Motor neuron (in vitro differentiated cells): Measurements from ENCODE around the gene ST3GAL3. TPM values are rescaled to one million over a fixed set of nuclear protein-coding genes. Genes with fewer than 3 reads are reported as not detected.

Experiments used
- ATAC-seq, 8 experiments: fragments of 200-7000 bp; cut with Tn5 transposase; replicated peaks in 6 of 8; 2 replicates each; pipeline ENCODE4 v1.8.0; 2021; ENCODE audit warnings: mild to moderate bottlenecking in 8 of 8, moderate library complexity in 8 of 8
- H3K27ac ChIP-seq, 2 donors: fragments of 250-450 bp; sonication (Bioruptor Pico); 2 replicates each; pipeline ENCODE4 v1.9.0; 2021; ENCODE audit warnings: antibody characterized with exemption in 2 of 2, mild to moderate bottlenecking in 2 of 2, moderate library complexity in 1 of 2
- H3K4me1 ChIP-seq, 2 donors: fragments of 250-450 bp; sonication (Bioruptor Pico); replicated peaks in 1 of 2; 2 replicates each; pipeline ENCODE4 v1.6.1; 2021; ENCODE audit warnings: antibody characterized with exemption in 2 of 2, mild to moderate bottlenecking in 2 of 2, moderate library complexity in 1 of 2
- H3K4me3 ChIP-seq, 5 donors: fragments of 250-450 bp; sonication (Bioruptor Pico); 2 replicates each; pipeline ENCODE4 v1.9.0; 2021; ENCODE audit warnings: antibody characterized with exemption in 5 of 5, mild to moderate bottlenecking in 5 of 5, moderate library complexity in 4 of 5
- WGBS, 10 experiments: fragments of 450-650 bp; shearing (Covaris generic); methylation state at CpG; one replicate each; pipeline ENCODE4 v1.0.0; 2022; 5-methylcytosine and 5-hydroxymethylcytosine counted together
- in situ Hi-C, 9 experiments: fragments of 400-800 bp; cut with MboI; loops; one replicate each; pipeline ENCODE4 v1.15.0; 2021; ENCODE audit warnings: low sequenced_read_pairs in 9 of 9, low pct_unique_long_range_greater_than_20kb in 2 of 9; ENCODE audit not compliant: unreplicated experiment in 9 of 9
- total RNA-seq, 8 experiments: library from RNA; unstranded; fragments of 300-600 nt; gene quantifications; 2 replicates each; pipeline versions ENCODE4 v1.2.3 to v1.2.4, GENCODE V29; 2022

The ST3GAL3 gene
- total RNA-seq, 8 experiments from 2014 or later, result 11.7 to 30.6 (median 29.0) TPM

- no peak overlapping the region for H3K4me3 ChIP-seq
- ATAC-seq, result peak in 1 of 8 experiments; percentile 40
- in situ Hi-C loops, result no loop called here
Measured at GRCh38 chr1:43957407-43958040, 250.2 kb downstream of the ST3GAL3 start.

GRCh38 chr1:43958351-43959255, 251.3 kb downstream of the ST3GAL3 start:
- H3K27ac ChIP-seq, result peak overlapping the region in 1 of 2 donors; percentile 23
- H3K4me1 ChIP-seq, result peaks cover 9 to 15% of the 10 kb centered on the region in 2 donors
- 75 to 100% (median 92%) methylated on average over 1 to 7 of the region's 9 CpGs; no CpG with 5 or more reads in 1 of the 10 experiments for WGBS, 10 experiments
- in situ Hi-C loops, result no loop called here
- H3K4me3 ChIP-seq, result no peak overlapping the region
- ATAC-seq, result peak in 3 of 8 experiments; percentile 49 to 83 (median 62)

More at GRCh38 chr1:43957407-43958040, 250.2 kb downstream of the ST3GAL3 start:
- peaks cover 20 to 22% of the 10 kb centered on the region in 2 donors for H3K4me1 ChIP-seq
- no peak overlapping the region for H3K27ac ChIP-seq
- 67 to 100% (median 90%) methylated on average over 1 to 6 of the region's 7 CpGs; no CpG with 5 or more reads in 4 of the 10 experiments for WGBS, 10 experiments

DNA sequence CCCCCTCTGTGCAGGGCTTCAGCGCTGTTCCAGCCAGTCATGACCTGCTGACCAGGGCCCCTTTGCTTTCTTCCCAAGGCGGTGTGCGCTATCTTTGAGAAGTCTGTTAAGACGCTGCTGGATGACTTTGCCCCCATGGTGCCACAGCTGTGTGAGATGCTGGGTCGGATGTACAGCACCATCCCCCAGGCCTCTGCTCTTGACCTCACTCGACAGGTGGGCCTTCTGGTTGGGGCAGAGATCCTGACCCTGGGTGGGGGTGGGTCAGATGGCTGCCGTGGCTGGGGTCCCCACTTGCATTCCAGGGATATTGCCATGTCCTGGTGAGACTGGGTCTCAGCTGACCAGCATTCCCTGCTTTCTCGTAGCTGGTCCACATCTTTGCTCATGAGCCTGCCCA, 253.5 kb downstream of the ST3GAL3 start:
- H3K4me1 ChIP-seq, result peaks cover 0 to 2% of the 10 kb centered on the region in 2 donors
- in situ Hi-C loops, result no loop called here
- WGBS, 10 experiments, result 83 to 100% (median 88%) methylated on average over 1 to 5 of the region's 8 CpGs; no CpG with 5 or more reads in 7 of the 10 experiments
- no peak for ATAC-seq
- H3K27ac ChIP-seq, result no peak overlapping the region
- H3K4me3 ChIP-seq, result no peak overlapping the region

DNA sequence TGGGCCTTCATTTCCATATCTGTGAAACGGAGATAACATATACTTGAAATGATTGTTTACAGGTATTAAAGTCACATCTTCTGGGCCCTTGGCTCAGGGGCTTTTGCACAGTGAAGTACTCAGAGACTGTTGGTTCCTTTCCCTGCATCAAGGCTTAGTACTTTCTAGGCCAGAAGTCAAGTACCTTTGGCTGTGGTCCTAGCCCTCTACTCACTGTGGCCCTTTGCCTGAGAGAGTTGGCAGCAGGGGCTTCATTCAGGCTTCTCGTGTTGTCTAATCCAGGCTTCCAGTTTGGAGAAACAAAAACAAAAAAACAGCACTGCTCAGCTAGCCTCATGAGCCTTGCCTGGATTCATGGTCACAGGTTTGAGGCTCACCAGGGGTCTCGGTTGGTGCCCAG, 254.4 kb downstream of the ST3GAL3 start:
- Histone ChIP-seq H3K4me1 (peaks cover 0 to 2% of the 10 kb centered on the region in 2 donors), H3K27ac (no peak overlapping the region), H3K4me3 (no peak overlapping the region)
- 60 to 100% (median 95%) methylated on average over 1 to 3 of the region's 3 CpGs; no CpG with 5 or more reads in 3 of the 10 experiments for WGBS, 10 experiments
- in situ Hi-C loops, result no loop called here
- no peak for ATAC-seq

- Histone ChIP-seq H3K4me3 (no peak overlapping the region), H3K4me1 (peaks cover 0 to 2% of the 10 kb centered on the region in 2 donors), H3K27ac (no peak overlapping the region)
- no peak for ATAC-seq
- in situ Hi-C loops, result no loop called here
- 42 to 92% (median 82%) methylated on average over 1 to 2 of the region's 2 CpGs; no CpG with 5 or more reads in 2 of the 10 experiments for WGBS, 10 experiments
Measured at GRCh38 chr1:43962324-43962723, 255.0 kb downstream of the ST3GAL3 start.

GRCh38 chr1:43963006-43963405, 255.7 kb downstream of the ST3GAL3 start:
- H3K27ac ChIP-seq, result no peak overlapping the region
- in situ Hi-C loops, result no loop called here
- ATAC-seq, result no peak
- H3K4me3 ChIP-seq, result no peak overlapping the region
- H3K4me1 ChIP-seq, result peaks cover 0 to 2% of the 10 kb centered on the region in 2 donors
- 73 to 100% (median 90%) methylated on average over 2 to 3 of the region's 3 CpGs; no CpG with 5 or more reads in 5 of the 10 experiments for WGBS, 10 experiments

GRCh38 chr1:43963890-43964289, 256.6 kb downstream of the ST3GAL3 start:
- no peak overlapping the region for H3K27ac ChIP-seq
- H3K4me1 ChIP-seq, result no peaks in the 10 kb centered on the region
- no peak for ATAC-seq
- H3K4me3 ChIP-seq, result no peak overlapping the region
- in situ Hi-C loops, result no loop called here
- WGBS, 10 experiments, result 79 to 100% (median 93%) methylated on average over 1 to 5 of the region's 5 CpGs; no CpG with 5 or more reads in 1 of the 10 experiments

- no peak overlapping the region for H3K27ac ChIP-seq
- 70 to 100% (median 92%) methylated on average over 1 to 2 of the region's 3 CpGs; no CpG with 5 or more reads in 5 of the 10 experiments for WGBS, 10 experiments
- ATAC-seq, result no peak
- H3K4me1 ChIP-seq, result peaks cover 0 to 2% of the 10 kb centered on the region in 2 donors
- H3K4me3 ChIP-seq, result no peak overlapping the region
- in situ Hi-C loops, result no loop called here
Measured at GRCh38 chr1:43965316-43965715, 258.0 kb downstream of the ST3GAL3 start.

GRCh38 chr1:43968348-43968948, 261.1 kb downstream of the ST3GAL3 start:
- H3K4me1 ChIP-seq, result peaks cover 4 to 9% of the 10 kb centered on the region in 2 donors
- H3K4me3 ChIP-seq, result no peak overlapping the region
- no peak for ATAC-seq
- no peak overlapping the region for H3K27ac ChIP-seq
- 72 to 100% (median 93%) methylated on average over 1 to 5 of the region's 6 CpGs; no CpG with 5 or more reads in 4 of the 10 experiments for WGBS, 10 experiments
- in situ Hi-C loops, result no loop called here

DNA sequence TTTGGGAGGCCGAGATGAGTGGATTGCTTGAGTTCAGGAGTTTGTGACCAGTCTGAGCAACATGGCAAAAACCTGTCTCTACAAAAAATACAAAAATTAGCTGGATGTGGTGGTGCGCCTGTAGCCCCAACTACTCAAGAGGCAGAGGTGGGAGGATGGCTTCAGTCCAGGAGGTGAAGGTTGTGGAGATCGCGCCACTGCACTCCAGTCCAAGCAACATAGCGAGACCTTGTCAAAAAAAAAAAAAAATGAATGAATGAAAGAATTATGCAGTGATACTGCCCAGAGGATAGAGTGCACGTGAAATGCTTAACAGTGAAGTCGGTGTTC, 262.0 kb downstream of the ST3GAL3 start:
- in situ Hi-C loops, result no loop called here
- ATAC-seq, result no peak
- WGBS, 10 experiments, result 33 to 100% (median 58%) methylated on average over 1 to 7 of the region's 7 CpGs; no CpG with 5 or more reads in 4 of the 10 experiments
- no peak overlapping the region for H3K27ac ChIP-seq
- peaks cover 8 to 12% of the 10 kb centered on the region in 2 donors for H3K4me1 ChIP-seq
- H3K4me3 ChIP-seq, result peak overlapping the region; percentile 16 to 91 (median 70)

DNA sequence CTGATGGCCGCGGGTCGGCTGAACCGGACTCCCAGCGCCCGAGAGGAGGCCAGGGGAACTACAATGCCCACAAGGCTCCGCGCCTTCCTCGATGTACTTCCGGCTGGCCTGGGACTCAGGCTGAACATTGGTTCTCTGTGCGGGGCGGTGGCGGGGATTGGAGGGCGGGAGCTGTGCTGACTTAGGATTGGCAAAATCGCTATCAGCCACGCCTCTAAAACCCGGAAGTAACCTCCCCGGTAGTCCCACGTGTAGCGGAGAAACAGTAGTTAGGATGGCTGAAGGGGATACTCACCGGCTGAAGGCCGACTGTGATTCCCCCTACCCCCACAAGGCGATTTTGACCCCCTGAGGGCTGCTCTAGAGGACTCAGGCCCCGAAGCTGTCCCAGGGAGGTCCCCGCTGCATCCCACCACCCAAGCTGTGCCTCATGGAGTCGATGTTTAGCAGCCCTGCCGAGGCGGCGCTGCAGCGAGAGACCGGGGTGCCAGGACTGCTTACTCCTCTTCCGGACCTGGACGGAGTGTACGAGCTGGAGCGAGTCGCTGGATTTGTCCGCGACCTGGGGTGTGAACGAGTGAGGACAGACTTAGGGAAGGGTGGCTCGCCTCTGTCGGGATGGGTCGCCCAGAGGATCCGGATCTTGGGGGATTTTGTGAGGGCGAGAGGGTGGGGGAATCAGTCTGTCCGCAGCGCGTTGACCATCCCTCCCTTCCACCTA, 262.6 kb downstream of the ST3GAL3 start, which contains the start of gene DPH2:
Gene DPH2 (plus strand): TSS at position 265 of the 721 bp plus-strand sequence. CDS start 166 bp downstream, at position 431.
- H3K4me3 ChIP-seq, result peak within 1 kb of the TSS; percentile 70 to 91 (median 82)
- H3K27ac ChIP-seq, result peak within 1 kb of the TSS; percentile 51 to 82
- peak; percentile 80 to 92 (median 90) for ATAC-seq
- in situ Hi-C loops, result no loop called here
- H3K4me1 ChIP-seq, result peaks cover 8 to 12% of the 10 kb centered on the region in 2 donors
- 0 to 1% (median 0%) methylated on average over 2 to 27 of the region's 47 CpGs; no CpG with 5 or more reads in 5 of the 10 experiments for WGBS, 10 experiments

DNA sequence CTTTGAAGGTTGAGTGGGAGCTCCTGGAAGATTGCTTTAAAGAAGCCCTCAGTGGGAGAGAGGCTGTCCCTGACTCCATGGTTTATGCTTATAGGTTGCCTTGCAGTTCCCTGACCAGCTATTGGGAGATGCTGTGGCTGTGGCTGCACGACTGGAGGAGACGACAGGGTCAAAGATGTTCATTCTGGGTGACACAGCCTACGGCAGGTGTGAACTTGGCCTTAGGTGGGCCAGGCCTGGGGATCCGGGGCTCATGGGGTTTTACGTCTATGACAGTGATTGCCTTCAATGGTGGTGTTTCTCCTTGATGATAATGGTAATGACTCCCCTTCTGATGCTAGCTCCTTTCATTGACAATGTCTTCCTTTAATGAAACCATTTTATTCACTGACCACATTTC, 263.2 kb downstream of the ST3GAL3 start:
- 0 to 66% (median 26%) methylated on average over 2 to 4 of the region's 5 CpGs; no CpG with 5 or more reads in 5 of the 10 experiments for WGBS, 10 experiments
- Histone ChIP-seq H3K4me1 (peaks cover 8 to 12% of the 10 kb centered on the region in 2 donors), H3K4me3 (peak overlapping the region; percentile 70 to 91 (median 82)), H3K27ac (peak overlapping the region; percentile 51 to 82)
- in situ Hi-C loops, result no loop called here
- ATAC-seq, result no peak
